Measurements from ENCODE around the gene PPP1R12B. TPM values are rescaled to one million over a fixed set of nuclear protein-coding genes. Genes with fewer than 3 reads are reported as not detected.
"Not testable (repeated sequence)": the region's sequence is repeated elsewhere in the genome, so short reads cannot be mapped to it uniquely, and the experiment has no call there.

Gene PPP1R12B
- total RNA-seq, 3 donors from 2014 or later = 80.9 to 655 (median 89.0) TPM

DNA sequence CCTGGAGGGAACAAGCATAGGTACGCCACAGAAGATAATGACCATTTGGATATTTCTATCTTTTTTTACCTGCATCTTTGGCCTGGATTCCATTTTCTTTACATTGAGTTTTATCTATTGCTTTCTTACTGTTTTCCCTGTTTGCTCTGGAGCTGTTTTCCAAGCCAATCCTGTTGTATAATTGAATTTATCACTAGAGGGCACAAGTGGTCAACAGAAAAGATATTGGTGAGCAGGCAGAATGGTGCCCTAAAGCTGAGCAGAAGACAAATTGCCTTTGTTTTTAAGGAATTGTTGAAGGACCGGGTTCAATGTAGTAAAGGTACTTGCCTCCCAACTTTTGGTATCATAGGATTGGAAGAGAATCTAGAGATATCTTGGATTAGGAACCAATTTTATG is 152.8 kb downstream of the PPP1R12B start:
- intact Hi-C loops (cut with DNase I, micrococcal nuclease) = no loop called here
- DNase-seq (no peak), ATAC-seq (peak; percentile 57)
- H3K36me3 ChIP-seq (ENCODE audit: low read depth) = no peaks in the 10 kb centered on the region
- no peak overlapping the region for H3K4me3 ChIP-seq
- TF ChIP-seq, protein P1, sequence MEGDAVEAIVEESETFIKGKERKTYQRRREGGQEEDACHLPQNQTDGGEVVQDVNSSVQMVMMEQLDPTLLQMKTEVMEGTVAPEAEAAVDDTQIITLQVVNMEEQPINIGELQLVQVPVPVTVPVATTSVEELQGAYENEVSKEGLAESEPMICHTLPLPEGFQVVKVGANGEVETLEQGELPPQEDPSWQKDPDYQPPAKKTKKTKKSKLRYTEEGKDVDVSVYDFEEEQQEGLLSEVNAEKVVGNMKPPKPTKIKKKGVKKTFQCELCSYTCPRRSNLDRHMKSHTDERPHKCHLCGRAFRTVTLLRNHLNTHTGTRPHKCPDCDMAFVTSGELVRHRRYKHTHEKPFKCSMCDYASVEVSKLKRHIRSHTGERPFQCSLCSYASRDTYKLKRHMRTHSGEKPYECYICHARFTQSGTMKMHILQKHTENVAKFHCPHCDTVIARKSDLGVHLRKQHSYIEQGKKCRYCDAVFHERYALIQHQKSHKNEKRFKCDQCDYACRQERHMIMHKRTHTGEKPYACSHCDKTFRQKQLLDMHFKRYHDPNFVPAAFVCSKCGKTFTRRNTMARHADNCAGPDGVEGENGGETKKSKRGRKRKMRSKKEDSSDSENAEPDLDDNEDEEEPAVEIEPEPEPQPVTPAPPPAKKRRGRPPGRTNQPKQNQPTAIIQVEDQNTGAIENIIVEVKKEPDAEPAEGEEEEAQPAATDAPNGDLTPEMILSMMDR (IDR thresholded peaks at IDR 0.05) = no peak
- no peaks in the 10 kb centered on the region for H3K4me1 ChIP-seq (ENCODE audit: low read depth)
- no peaks in the 10 kb centered on the region for H3K9me3 ChIP-seq

DNA sequence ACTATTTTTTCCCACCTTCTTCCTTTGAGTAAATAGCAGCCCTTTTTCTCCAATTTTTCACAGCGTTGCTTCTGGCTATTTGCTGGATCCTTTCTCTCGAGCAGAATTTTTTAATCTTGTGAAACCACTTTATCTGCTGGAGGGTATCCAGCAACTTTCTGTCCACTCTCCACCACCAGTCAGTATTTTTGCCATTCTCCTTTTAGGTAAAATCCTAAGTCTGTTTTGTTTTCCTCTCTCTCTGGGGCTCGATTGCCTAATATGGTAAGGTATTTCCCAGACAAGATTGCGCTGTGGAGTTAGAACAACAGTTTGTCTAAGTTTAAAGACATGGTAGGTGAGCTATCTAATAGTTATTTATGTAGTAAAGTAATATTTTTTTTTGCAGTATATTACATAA is 156.9 kb downstream of the PPP1R12B start:
- Histone ChIP-seq H3K9me3 (no peaks in the 10 kb centered on the region), H3K36me3 (ENCODE audit: low read depth) (no peaks in the 10 kb centered on the region), H3K4me3 (no peak overlapping the region), H3K4me1 (ENCODE audit: low read depth) (no peaks in the 10 kb centered on the region)
- ATAC-seq = no peak
- intact Hi-C loops (cut with DNase I, micrococcal nuclease) = no loop called here
- TF ChIP-seq, protein P1 (IDR thresholded peaks at IDR 0.05) = no peak
- DNase-seq = no peak

DNA sequence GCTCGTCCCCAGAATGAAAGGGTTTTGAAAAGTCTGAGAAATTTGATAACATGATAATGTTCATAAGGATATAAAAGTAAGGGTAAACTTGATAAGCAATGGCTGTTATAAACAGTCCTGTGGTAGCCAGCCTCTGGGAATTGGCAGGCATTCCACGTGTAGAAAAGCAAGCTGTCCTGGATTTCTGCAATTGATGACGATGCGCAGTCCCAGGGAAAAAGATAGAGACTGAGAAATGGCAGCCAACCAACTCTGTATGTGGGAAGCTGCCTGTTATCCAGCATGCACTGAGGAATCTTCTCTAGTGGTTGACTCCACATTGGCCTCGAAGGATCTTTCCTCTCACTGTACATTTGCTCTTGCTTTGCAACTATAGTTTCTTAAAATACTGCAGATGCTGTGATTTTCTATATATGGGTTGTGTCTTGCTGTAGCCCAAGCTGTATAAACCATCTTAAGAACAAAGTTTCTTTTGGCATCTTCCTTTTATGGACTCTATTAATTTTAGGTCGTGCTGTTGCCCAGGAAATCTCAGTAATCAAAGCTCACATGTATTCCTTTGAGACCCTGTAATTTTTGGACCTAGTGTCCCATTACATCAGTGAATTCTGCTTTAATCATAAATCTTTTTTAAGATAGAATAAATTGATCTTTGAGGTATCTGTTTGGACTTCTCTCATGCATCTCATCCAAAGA is 157.5 kb downstream of the PPP1R12B start:
- H3K9me3 ChIP-seq; H3K4me1 ChIP-seq (ENCODE audit: low read depth); intact Hi-C loops (cut with DNase I, micrococcal nuclease); H3K4me3 ChIP-seq; H3K36me3 ChIP-seq (ENCODE audit: low read depth): not testable (repeated sequence)
- ATAC-seq (peak; percentile 22), DNase-seq (peak in 1 of 3 donors; percentile 17)

DNA sequence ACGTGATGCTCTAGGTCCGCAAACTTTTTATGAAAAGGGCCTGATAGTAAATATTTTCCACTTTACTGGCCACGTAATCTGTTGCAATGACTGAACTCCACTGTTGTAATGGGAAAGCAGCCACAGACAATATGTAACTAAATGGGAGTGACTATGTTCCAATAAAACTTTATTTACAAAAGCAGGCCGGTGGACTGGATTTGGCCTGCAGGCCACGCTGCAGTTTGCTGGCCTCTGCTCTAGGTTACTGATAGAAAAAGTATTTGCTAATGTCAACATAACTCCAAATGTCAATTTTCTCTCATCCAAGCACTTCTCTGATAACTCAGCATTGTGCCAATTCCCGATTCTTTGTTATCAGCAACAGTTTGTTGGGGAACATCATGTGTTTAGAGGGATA is 160.4 kb downstream of the PPP1R12B start:
- peak; percentile 81 for ATAC-seq
- H3K36me3 ChIP-seq (ENCODE audit: low read depth); intact Hi-C loops (cut with DNase I, micrococcal nuclease); H3K4me1 ChIP-seq (ENCODE audit: low read depth); H3K4me3 ChIP-seq; H3K9me3 ChIP-seq; DNase-seq: not testable (repeated sequence)

DNA sequence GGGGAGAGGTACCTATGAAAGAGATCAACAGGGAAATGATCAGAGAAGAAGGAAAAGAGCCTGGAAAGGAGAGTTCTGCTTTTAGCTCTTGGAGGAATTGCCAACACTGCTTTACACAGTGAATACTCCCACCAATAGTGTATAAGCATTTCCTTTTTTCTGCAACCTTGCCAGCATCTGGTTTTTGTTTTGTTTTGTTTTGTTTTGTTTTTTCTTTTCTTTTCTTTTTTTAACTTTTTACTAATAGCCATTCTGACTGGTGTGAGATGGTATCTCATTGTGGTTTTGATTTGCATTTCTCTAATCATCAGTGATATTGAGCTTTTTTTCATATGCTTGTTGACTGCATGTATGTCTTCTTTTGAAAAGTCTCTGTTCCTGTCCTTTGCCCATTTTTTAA is 165.4 kb downstream of the PPP1R12B start:
- H3K4me1 ChIP-seq (ENCODE audit: low read depth); ATAC-seq; H3K4me3 ChIP-seq; H3K9me3 ChIP-seq; DNase-seq; intact Hi-C loops (cut with DNase I, micrococcal nuclease); H3K36me3 ChIP-seq (ENCODE audit: low read depth): not testable (repeated sequence)

DNA sequence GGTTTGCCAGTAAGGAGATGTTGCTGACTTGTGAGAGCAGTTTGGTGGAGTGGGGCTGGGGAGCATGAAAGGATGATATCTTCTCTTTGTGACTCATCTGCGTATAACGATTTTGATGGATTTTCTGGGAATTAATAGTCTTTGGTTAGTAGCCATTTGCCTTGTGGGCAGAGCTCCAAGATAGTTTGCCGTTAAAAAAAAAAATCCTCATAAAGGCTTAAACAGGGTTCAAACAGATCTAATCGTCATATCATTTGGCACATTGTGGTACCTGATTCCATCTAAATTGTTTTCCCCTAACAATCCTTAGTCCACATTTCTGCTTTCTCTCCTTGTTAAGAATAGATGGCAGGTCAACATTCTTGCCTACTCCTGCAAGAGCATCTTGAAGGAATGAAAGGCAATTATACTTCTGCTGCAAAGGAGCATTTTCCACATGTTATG is 168.0 kb downstream of the PPP1R12B start:
- TF ChIP-seq, protein P1 (IDR thresholded peaks at IDR 0.05) = no peak
- no peak overlapping the region for H3K4me3 ChIP-seq
- no peak for DNase-seq
- H3K4me1 ChIP-seq (ENCODE audit: low read depth) = peaks cover 14% of the 10 kb centered on the region
- intact Hi-C loops (cut with DNase I, micrococcal nuclease) = no loop called here
- no peaks in the 10 kb centered on the region for H3K9me3 ChIP-seq
- no peak for ATAC-seq
- no peaks in the 10 kb centered on the region for H3K36me3 ChIP-seq (ENCODE audit: low read depth)

DNA sequence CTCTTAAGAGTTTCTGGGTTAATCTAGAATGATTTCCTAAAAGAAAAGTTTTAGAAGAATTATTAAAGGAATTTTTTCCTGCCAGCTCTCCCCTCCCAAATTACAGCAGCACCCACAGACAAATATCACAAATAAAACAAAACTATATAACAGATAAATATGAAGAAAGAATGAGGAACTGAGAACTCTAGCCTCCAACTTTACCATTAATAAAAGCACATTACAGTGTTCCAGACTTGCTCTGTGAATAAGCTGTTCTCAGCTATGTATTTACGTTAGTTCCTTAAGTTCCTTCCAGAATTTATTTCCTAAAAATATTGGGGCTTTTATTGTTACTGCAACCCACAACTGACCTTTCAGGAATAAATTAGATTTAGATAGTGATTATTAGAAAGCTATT is 168.6 kb downstream of the PPP1R12B start:
- intact Hi-C loops (cut with DNase I, micrococcal nuclease); ATAC-seq; DNase-seq; H3K4me3 ChIP-seq; H3K36me3 ChIP-seq (ENCODE audit: low read depth); H3K9me3 ChIP-seq: not testable (repeated sequence)
- H3K4me1 ChIP-seq (ENCODE audit: low read depth) = peaks cover 14% of the 10 kb centered on the region

DNA sequence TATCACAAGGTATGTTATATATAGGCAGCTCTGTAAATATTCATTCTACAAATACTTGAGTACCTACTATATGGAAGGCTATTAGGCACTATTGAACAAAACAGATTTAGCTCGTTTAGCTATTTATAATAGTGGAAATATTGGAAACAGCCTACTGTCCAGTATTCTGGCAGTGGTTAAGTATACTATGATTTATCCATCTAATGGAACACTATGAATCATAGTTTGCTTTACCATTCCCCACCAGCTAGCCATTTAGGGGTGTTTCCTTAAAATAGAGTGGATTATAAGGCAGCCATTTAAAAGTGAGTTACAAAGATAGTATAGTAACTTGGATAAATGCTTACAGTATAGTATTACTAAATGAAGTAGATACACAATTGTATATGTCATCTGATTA is 169.7 kb downstream of the PPP1R12B start:
- H3K4me3 ChIP-seq; intact Hi-C loops (cut with DNase I, micrococcal nuclease); H3K36me3 ChIP-seq (ENCODE audit: low read depth); ATAC-seq; DNase-seq; H3K9me3 ChIP-seq: not testable (repeated sequence)
- peaks cover 14% of the 10 kb centered on the region for H3K4me1 ChIP-seq (ENCODE audit: low read depth)

DNA sequence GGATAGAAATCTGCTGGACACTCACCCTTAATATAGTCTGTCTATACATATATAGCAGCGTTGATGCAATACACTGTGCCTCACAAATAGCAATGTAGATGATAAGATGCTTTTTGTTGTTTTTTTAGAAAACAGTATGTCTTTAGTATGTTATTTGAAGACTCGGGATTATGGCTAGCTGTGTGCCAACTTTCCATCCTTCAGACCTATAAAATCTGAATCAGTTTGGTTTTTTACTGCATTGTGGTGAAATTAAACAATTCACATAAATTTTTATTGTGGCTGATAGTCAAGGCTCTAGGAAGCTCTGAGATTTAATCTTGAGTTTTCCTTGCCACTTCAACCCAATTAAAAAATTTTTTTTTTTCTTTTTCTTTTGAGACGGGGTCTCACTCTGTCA is 170.4 kb downstream of the PPP1R12B start:
- intact Hi-C loops (cut with DNase I, micrococcal nuclease); H3K4me3 ChIP-seq; DNase-seq; H3K36me3 ChIP-seq (ENCODE audit: low read depth); H3K9me3 ChIP-seq: not testable (repeated sequence)
- peak; percentile 51 for ATAC-seq
- peaks cover 14% of the 10 kb centered on the region for H3K4me1 ChIP-seq (ENCODE audit: low read depth)

DNA sequence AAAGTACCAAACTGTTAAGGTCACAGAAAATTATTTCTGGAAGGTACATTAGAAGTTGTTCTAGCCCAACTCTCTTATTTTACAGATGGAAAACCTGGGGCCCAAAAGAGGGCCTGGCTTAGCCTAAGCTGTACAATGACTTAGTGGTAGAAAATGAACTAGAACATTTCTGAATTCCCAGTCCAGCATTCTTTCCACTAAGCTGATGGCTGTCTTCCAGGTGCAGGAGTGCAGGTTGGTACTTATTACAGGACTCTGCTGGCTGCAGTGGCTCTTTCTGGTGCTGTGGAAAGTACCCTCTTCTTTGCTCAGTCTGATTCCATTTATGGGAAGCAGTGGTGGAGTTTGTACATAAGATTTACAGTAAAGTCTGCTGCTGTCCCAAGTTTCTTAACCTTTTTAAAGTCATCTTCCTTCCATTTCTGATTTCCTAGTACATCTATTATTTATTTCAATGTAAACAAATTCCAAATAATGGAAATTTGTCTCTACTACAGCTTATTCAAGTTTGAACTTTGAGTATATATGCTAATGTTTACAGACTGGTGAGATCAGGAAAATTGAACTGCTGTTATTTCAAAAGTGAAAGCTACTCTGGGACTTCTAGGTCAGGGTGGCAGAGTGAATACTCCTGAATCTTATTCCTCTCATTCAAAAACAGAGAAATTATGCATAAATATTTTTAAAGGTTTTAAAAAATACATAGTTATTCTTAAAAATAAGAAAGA is 171.8 kb downstream of the PPP1R12B start:
- H3K9me3 ChIP-seq; DNase-seq; intact Hi-C loops (cut with DNase I, micrococcal nuclease); H3K36me3 ChIP-seq (ENCODE audit: low read depth); H3K4me3 ChIP-seq: not testable (repeated sequence)
- H3K4me1 ChIP-seq (ENCODE audit: low read depth) = peaks cover 14% of the 10 kb centered on the region
- ATAC-seq = peak; percentile 73

DNA sequence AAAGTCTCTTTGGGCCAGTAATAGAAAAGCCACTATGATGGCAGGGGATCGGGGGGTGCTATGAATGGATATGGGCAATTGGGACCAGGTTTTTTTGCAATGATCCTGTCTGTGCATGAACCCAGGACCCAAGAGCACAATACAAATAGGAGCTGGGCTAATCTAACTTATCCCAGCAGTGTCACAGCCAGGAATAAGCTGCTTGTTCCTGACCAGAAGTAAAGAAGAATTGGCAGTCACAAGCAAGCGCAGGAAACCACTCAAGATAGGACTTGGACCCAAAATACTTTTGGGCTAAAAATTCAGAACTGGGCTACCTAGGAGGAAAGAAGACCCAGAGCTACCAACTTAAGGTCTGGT is 172.3 kb downstream of the PPP1R12B start:
- ATAC-seq; DNase-seq; intact Hi-C loops (cut with DNase I, micrococcal nuclease); H3K9me3 ChIP-seq; H3K36me3 ChIP-seq (ENCODE audit: low read depth); H3K4me3 ChIP-seq: not testable (repeated sequence)
- peaks cover 14% of the 10 kb centered on the region for H3K4me1 ChIP-seq (ENCODE audit: low read depth)

Measured in mucosa of descending colon (tissue), 3 donors.